ENCODE results near the gene SLC12A7.

Gene SLC12A7

DNA sequence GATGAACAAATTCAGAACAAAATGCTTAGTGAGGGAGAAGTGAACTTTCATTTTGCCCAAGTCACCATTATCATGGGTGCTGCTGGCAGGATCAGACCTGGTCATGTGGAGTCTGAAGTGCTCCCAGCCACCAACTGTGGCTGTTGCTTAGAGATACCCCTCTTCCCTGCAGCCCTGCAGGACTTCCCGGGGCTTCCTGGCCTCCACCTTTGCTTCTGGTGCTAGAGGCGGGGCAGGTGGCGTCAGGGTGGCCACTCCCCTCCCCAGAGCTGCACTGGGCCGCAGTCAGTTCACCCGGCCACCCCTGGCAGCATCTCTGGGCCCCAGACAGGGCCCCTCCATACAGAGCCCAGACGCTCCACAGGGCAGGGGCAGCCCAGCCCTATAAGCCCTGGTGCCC is 30.0 kb upstream of the SLC12A7 start:
- in situ Hi-C loops (cut with HindIII; ENCODE audit: low sequenced_read_pairs): no loop called here
- no peak overlapping the region for H3K4me3 ChIP-seq (ENCODE audit: low read depth, low read length)
- TF ChIP-seq, protein P1, sequence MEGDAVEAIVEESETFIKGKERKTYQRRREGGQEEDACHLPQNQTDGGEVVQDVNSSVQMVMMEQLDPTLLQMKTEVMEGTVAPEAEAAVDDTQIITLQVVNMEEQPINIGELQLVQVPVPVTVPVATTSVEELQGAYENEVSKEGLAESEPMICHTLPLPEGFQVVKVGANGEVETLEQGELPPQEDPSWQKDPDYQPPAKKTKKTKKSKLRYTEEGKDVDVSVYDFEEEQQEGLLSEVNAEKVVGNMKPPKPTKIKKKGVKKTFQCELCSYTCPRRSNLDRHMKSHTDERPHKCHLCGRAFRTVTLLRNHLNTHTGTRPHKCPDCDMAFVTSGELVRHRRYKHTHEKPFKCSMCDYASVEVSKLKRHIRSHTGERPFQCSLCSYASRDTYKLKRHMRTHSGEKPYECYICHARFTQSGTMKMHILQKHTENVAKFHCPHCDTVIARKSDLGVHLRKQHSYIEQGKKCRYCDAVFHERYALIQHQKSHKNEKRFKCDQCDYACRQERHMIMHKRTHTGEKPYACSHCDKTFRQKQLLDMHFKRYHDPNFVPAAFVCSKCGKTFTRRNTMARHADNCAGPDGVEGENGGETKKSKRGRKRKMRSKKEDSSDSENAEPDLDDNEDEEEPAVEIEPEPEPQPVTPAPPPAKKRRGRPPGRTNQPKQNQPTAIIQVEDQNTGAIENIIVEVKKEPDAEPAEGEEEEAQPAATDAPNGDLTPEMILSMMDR (IDR thresholded peaks at IDR 0.05; ENCODE audit: low read depth, low read length): no peak
- DNase-seq (ENCODE audit: low read depth, low spot score): no peak

- in situ Hi-C loops (cut with HindIII; ENCODE audit: low sequenced_read_pairs): no loop called here
- H3K4me3 ChIP-seq (ENCODE audit: low read depth, low read length): no peak overlapping the region
- DNase-seq (ENCODE audit: low read depth, low spot score): no peak
- TF ChIP-seq, protein P1 (IDR thresholded peaks at IDR 0.05; ENCODE audit: low read depth, low read length): no peak
Measured at GRCh38 chr5:1140818-1141189, 28.9 kb upstream of the SLC12A7 start.

GRCh38 chr5:1140171-1140817 is 28.4 kb upstream of the SLC12A7 start:
- H3K4me3 ChIP-seq (ENCODE audit: low read depth, low read length): no peak overlapping the region
- in situ Hi-C loops (cut with HindIII; ENCODE audit: low sequenced_read_pairs): no loop called here
- no peak for DNase-seq (ENCODE audit: low read depth, low spot score)

GRCh38 chr5:1139331-1140170 is 27.7 kb upstream of the SLC12A7 start:
- H3K4me3 ChIP-seq (ENCODE audit: low read depth, low read length): no peak overlapping the region
- in situ Hi-C loops (cut with HindIII; ENCODE audit: low sequenced_read_pairs): no loop called here
- TF ChIP-seq, protein P1 (IDR thresholded peaks at IDR 0.05; ENCODE audit: low read depth, low read length): no peak
- no peak for DNase-seq (ENCODE audit: low read depth, low spot score)

More at GRCh38 chr5:1140171-1140817, 28.4 kb upstream of the SLC12A7 start:
- TF ChIP-seq, protein P1 (IDR thresholded peaks at IDR 0.05; ENCODE audit: low read depth, low read length): peak; percentile 41

DNA sequence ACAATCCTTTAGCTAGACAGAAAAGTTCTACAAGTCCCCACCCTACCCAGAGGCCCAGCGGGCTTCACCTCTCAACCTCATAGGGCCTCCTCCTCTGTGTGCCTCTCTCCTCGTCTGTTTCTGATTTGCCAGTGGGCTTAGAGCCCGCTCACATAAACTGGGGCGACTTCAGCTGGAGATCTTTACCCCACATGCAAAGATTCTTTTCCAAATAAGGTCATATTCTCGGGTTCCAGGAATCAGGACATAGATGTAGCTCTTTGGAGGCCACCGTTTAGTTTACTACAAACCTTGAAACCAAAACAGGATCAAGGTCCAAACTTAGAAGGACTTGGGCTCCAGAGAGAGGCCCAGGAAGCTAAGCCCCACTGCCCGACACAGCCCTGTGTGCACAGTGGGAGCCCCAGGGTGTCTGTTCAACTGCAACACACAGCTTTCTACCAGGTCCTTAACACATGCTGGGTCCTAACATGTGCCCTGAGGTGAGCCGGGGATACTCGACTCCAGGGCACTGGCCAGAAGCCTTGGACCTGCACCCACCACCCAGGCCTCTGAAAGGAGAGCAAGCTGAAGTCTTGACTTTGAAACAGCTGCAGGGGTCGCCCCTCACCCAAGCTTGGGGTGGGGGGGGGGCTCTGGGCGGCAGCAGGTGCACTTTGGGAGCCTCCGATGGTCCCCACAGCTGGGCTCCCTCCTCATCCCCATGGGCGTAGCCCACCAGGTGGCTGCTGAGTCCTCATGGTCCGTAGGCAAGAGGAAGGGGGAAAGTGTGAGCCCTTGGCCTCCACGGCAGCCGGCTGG is 26.8 kb upstream of the SLC12A7 start:
- DNase-seq (ENCODE audit: low read depth, low spot score): no peak
- in situ Hi-C loops (cut with HindIII; ENCODE audit: low sequenced_read_pairs): no loop called here
- TF ChIP-seq, protein P1 (IDR thresholded peaks at IDR 0.05; ENCODE audit: low read depth, low read length): no peak
- no peak overlapping the region for H3K4me3 ChIP-seq (ENCODE audit: low read depth, low read length)
